ENCODE measurements around the gene FANCI. TPM values are rescaled to one million over a fixed set of nuclear protein-coding genes. Genes with fewer than 3 reads are reported as not detected.

Gene FANCI
- total and polyA plus RNA-seq, 2 experiments from 2014 or later: 63.6 to 66.8 TPM

GRCh38 chr15:89206908-89207331 lies 36.9 kb upstream of the FANCI start (continued):
- no peak for TF ChIP-seq STAT1 (IDR thresholded peaks at IDR 0.05; ENCODE audit: unreplicated experiment)

DNA sequence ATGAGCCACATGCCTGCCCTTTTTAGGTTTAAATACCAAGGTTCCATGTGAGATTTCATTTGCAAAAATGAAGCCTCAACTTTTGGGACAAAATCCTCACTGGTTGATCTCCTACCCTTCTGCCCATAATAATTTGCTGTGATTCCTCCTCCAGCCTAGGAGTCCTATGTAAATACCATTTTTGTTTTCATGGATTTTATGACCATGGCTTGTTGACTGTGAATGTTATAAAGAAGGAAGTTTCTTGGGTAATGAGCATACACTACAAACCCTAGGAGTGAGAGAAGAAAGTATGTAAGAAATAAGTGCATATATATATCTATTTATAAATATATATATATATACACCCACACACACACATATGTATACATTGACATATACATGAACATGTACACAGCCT lies 35.5 kb upstream of the FANCI start:
- no peak for DNase-seq (ENCODE audit: low spot score)
- H3K4me3 Mint-ChIP-seq: no peak overlapping the region
- H3K4me3 ChIP-seq: no peak overlapping the region
- H3K79me2 ChIP-seq (replicated peaks; ENCODE audit: insufficient read depth): no peaks in the 10 kb centered on the region
- H3K27ac ChIP-seq (ENCODE audit: low read depth): no peak overlapping the region
- no peaks in the 10 kb centered on the region for H3K9me3 Mint-ChIP-seq
- no peaks in the 10 kb centered on the region; the same call in 1 of the 2 replicates for H3K4me1 ChIP-seq (ENCODE audit: insufficient read depth)
- H3K27me3 ChIP-seq (ENCODE audit: insufficient read depth): no peaks in the 10 kb centered on the region
- H3K27me3 Mint-ChIP-seq (ENCODE audit: insufficient read depth, low read depth, poor library complexity): peaks cover 13% of the 10 kb centered on the region
- no peaks in the 10 kb centered on the region for H3K36me3 Mint-ChIP-seq (ENCODE audit: low read depth)
- ATAC-seq: no peak
- H4K20me1 ChIP-seq (replicated peaks; ENCODE audit: insufficient read depth): no peaks in the 10 kb centered on the region
- H3K4me1 Mint-ChIP-seq: peaks cover 3% of the 10 kb centered on the region; the same call in 2 of the 3 replicates
- no peaks in the 10 kb centered on the region for H3F3A ChIP-seq (replicated peaks; ENCODE audit: low read depth)
- no peak overlapping the region for H3K4me2 ChIP-seq
- no peak overlapping the region for H2AFZ ChIP-seq
- no peak for TF ChIP-seq JUNB (IDR thresholded peaks at IDR 0.05; ENCODE audit: unreplicated experiment)
- TF ChIP-seq EZH2phosphoT487 (IDR thresholded peaks at IDR 0.05; ENCODE audit: unreplicated experiment): no peak
- TF ChIP-seq ZNF114 (CRISPR knock-in tag; IDR thresholded peaks at IDR 0.05): no peak
- TF ChIP-seq CREB1 (CRISPR knock-in tag; IDR thresholded peaks at IDR 0.05; ENCODE audit: low read depth): no peak
- TF ChIP-seq ZNF462 (CRISPR knock-in tag; IDR thresholded peaks at IDR 0.05): no peak
- TF ChIP-seq NANOG (IDR thresholded peaks at IDR 0.05; ENCODE audit: borderline replicate concordance): no peak
- no peak for TF ChIP-seq ZNF331 (CRISPR knock-in tag; IDR thresholded peaks at IDR 0.05; ENCODE audit: low read depth)
- TF ChIP-seq EZH2 (IDR thresholded peaks at IDR 0.05; ENCODE audit: low read depth, unreplicated experiment): no peak
- no peak for TF ChIP-seq STAT1 (IDR thresholded peaks at IDR 0.05; ENCODE audit: unreplicated experiment)
- no peak for TF ChIP-seq POLR2AphosphoS5 (IDR thresholded peaks at IDR 0.05; ENCODE audit: low read depth)
- no peak for TF ChIP-seq ETS1 (IDR thresholded peaks at IDR 0.05)
- no peak for TF ChIP-seq REST (IDR thresholded peaks at IDR 0.05; ENCODE audit: unreplicated experiment)
- no peak for TF ChIP-seq CTCF (conservative IDR thresholded peaks at IDR 0.05; ENCODE audit: low read depth in 2 of 2)
- no peak overlapping the region for H3K27ac Mint-ChIP-seq
- no peaks in the 10 kb centered on the region for H3K36me3 ChIP-seq (ENCODE audit: insufficient read depth)
- H3K9me2 ChIP-seq (ENCODE audit: insufficient read depth): no peaks in the 10 kb centered on the region

Measured in GM23338 (cell line).